Esophagus (tissue), 2 donors: ENCODE results near the gene USP36. TPM values are rescaled to one million over a fixed set of nuclear protein-coding genes. Genes with fewer than 3 reads are reported as not detected.
"Not testable (repeated sequence)": the region's sequence is repeated elsewhere in the genome, so short reads cannot be mapped to it uniquely, and the experiment has no call there.

Source experiments
- H3K27ac ChIP-seq, 2 donors: one replicate each; pipeline ENCODE4 v1.5.1; 2013; ENCODE audit warnings: low read depth in 2 of 2, mild to moderate bottlenecking in 2 of 2, inconsistent platforms in 1 of 2, low read length in 1 of 2, moderate library complexity in 1 of 2
- H3K27me3 ChIP-seq, 2 donors: one replicate each; pipeline ENCODE4 v1.6.1; 2013; ENCODE audit warnings: low read length in 2 of 2, control low read depth in 1 of 2, mild to moderate bottlenecking in 1 of 2; ENCODE audit not compliant: insufficient read depth in 2 of 2, control insufficient read depth in 1 of 2
- H3K36me3 ChIP-seq, 2 donors: one replicate each; pipeline ENCODE4 v1.6.1; 2013; ENCODE audit warnings: low read length in 1 of 2; ENCODE audit not compliant: control insufficient read depth in 2 of 2, insufficient read depth in 2 of 2
- H3K4me1 ChIP-seq, 2 donors: one replicate each; pipeline ENCODE4 v1.6.1; 2013; ENCODE audit warnings: low read length in 1 of 2; ENCODE audit not compliant: control insufficient read depth in 2 of 2, insufficient read depth in 2 of 2
- H3K4me3 ChIP-seq, 2 donors: one replicate each; pipeline ENCODE4 v1.5.1; 2013; ENCODE audit warnings: low read length in 2 of 2, mild to moderate bottlenecking in 2 of 2, low read depth in 1 of 2, moderate library complexity in 1 of 2
- H3K9me3 ChIP-seq, 2 donors: one replicate each; pipeline ENCODE4 v1.6.1; 2013; ENCODE audit warnings: mild to moderate bottlenecking in 2 of 2, low read depth in 1 of 2, low read length in 1 of 2, moderate library complexity in 1 of 2; ENCODE audit not compliant: control insufficient read depth in 2 of 2, insufficient read depth in 1 of 2
- WGBS, 2 donors: extraction: QIAGEN DNeasy Blood & Tissue Kit; methylation state at CpG; one replicate each; pipeline ENCODE4 v1.1.7; 2013; 5-methylcytosine and 5-hydroxymethylcytosine counted together
- polyA plus RNA-seq, 2 donors: library from polyadenylated mRNA; stranded (reverse); fragments of 200-250 nt; gene quantifications; one replicate each; pipeline ENCODE4 v1.2.3, GENCODE V29; 2013
- donor health status: healthy with polysubstance abuse.
- donor health status: Bipolar disorder and iron deficiency.

The USP36 gene
- polyA plus RNA-seq, 2 donors = 17.0 to 17.6 TPM

DNA sequence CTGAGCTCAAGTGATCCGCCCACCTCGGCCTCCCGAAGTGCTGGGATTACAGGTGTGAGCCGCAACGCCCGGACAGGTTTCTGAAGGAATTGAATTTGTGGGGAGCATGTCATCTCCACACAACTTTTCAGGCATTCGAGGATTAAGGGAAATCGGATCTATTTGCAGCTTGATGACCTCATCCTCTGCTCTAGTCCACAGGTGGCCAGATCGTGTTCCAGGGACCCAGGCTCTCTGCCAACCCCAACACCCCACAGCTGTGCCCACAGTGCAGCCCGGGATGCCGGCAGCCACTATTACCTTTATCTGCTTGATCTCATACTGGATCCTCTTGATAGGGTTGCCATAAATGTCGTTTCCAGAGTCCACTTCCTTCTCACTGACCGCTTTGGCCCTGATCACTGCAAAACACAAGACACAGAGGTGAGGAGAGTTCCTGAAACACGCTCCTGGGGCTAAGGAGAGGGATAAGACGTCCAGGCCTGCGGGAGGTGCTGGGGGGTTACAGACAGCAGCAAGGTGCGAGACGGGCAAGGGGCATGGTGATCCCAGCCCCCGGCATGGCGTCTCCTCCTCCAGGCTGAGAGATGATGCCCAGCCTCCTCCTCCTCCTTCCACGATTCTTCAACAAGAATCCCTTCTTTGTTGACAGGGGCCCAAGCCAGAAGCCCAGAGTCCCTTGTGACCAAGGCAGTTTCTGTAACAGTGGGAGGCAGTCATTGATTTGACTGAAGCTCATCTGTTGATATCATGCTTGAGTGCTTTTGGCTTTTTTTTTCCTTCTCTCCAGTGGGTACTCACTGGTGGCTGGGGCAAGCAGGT lies 33.1 kb upstream of the USP36 start:
- 64 to 68% methylated on average over 21 of the region's 21 CpGs for WGBS, 2 donors
- Histone ChIP-seq H3K27ac (peak overlapping the region; percentile 2 to 61), H3K4me1 (peaks cover 2 to 5% of the 10 kb centered on the region in 2 donors), H3K27me3 (no peaks in the 10 kb centered on the region), H3K36me3 (peaks cover 0 to 3% of the 10 kb centered on the region in 2 donors), H3K4me3 (no peak overlapping the region), H3K9me3 (no peaks in the 10 kb centered on the region)

DNA sequence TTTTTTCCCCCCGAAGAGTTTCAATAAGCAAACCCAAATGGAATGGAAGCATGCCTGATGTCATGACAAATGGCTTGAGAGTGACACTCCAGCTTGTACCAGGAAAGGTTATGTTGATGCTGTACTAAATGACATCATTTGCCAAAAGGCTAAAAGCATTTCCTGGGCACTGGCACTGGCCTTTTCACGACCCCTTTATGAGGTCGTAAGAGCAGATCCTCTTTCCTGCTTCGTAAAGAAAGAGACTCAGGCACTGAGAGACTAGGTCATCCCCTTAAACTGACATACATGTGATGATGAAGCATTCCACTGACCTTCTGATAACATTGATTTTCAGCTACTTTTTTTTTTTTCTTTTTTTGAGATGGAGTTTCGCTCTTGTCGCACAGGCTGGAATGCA lies 31.9 kb upstream of the USP36 start:
- Histone ChIP-seq H3K4me1 (peaks cover 4 to 5% of the 10 kb centered on the region in 2 donors), H3K27me3 (no peaks in the 10 kb centered on the region), H3K36me3 (peaks cover 0 to 3% of the 10 kb centered on the region in 2 donors), H3K9me3 (no peaks in the 10 kb centered on the region), H3K4me3 (no peak overlapping the region), H3K27ac (peak overlapping the region in 1 of 2 donors; percentile 27)
- 84 to 86% methylated on average over 6 of the region's 6 CpGs for WGBS, 2 donors

DNA sequence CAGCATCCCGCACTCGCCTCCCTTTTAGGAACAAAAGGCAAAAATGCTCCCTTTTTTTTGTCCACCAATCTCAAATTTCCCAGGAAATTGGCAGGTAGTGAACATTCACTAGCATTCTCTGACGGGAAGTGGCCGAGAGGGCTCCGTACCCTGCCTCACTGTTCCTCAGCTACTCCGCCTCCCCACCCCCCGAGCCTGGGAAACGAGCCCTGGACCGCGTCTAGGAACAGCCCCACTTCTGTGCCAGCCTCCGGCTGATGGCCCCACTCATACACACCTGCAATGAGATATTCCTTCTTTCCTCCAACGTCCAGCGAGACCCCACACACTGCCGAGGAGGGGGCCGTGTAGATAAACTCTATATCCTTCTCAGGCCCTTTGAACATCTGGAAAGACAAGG lies 30.0 kb upstream of the USP36 start:
- 80 to 84% methylated on average over 15 of the region's 15 CpGs for WGBS, 2 donors
- H3K4me1 ChIP-seq = peaks cover 2 to 6% of the 10 kb centered on the region in 2 donors

DNA sequence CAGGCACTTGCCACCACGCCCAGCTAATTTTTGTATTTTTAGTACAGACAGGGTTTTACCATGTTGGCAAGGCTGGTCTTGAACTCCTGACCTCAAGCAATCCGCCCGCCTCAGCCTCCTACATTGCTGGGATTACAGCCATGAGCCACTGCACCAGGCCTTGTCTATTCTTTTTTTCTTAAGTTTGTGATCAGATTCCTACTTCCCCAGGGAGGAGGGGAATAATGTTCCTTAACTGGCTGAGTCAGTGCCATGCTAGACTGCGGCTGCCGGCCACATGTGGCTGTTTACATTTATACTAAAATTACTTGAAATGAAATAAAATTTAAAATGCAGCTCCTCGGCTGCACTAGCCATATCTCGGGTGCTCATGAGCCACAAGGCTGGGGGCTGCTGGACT lies 27.8 kb upstream of the USP36 start:
- no peak overlapping the region for H3K27ac ChIP-seq
- peaks cover 0 to 4% of the 10 kb centered on the region in 2 donors for H3K4me1 ChIP-seq

More for the DNA sequence above, 30.0 kb upstream of the USP36 start:
- no peak overlapping the region for H3K4me3 ChIP-seq
- H3K27ac ChIP-seq = no peak overlapping the region
- no peaks in the 10 kb centered on the region for H3K27me3 ChIP-seq
- no peaks in the 10 kb centered on the region for H3K9me3 ChIP-seq
- peaks cover 0 to 3% of the 10 kb centered on the region in 2 donors for H3K36me3 ChIP-seq

DNA sequence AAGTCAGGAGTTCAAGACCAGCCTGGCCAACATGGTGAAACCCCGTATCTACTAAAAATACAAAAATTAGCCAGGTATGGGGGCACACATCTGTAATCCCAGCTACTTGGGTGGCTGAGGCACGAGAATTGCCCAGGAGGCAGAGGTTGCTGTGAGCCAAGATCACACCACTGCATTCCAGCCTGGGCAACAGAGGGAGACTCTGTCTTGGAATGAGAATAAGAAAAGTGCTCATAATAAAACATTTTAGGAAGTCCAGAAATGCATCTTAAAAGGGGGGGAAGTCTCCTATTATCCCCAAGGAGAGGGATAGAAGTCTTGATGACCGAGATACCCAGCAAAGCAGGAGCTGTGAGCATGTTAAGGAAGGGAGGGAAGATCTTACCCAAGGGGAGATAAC lies 26.4 kb upstream of the USP36 start:
- not testable (repeated sequence) for H3K4me3 ChIP-seq

More for the DNA sequence above, 27.8 kb upstream of the USP36 start:
- Histone ChIP-seq H3K27me3 (no peaks in the 10 kb centered on the region), H3K9me3 (no peaks in the 10 kb centered on the region), H3K4me3 (no peak overlapping the region), H3K36me3 (peaks cover 0 to 5% of the 10 kb centered on the region in 2 donors)
- 61 to 63% methylated on average over 7 of the region's 7 CpGs for WGBS, 2 donors

DNA sequence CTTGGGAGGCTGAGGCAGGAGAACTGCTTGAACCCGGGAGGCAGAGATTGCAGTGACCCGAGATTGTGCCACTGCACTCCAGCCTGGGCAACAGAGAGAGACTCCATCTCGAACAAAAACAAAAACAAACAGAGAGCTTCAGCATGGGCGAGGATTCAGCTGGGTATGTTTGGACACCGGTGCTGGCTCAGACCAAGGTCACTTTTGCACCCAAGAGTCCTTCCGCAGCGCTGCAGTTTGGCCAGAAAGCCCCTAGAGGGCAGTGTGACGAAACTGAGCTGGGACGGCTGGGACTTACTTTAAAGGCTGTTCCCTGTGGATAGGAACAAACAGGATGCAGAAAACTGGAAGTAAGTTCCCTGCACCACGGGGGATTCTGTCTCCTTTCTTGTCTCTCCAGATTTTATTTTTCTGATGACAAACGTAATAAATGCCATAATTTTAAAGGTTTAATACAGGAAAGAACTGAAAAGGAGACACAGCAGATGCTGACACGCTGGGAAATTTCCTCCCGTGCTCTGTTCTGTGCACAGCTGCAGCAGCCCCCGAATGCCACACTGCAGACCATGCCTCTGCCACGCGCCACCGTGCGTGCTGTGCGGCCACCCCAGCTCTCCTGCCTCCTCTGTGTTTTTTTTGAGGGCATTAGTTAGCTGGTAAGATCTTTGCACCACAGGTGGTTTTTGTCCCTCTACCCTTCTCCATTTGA lies 25.2 kb upstream of the USP36 start:
- Histone ChIP-seq H3K36me3 (peaks cover 0 to 5% of the 10 kb centered on the region in 2 donors), H3K27ac (peak overlapping the region in 1 of 2 donors; percentile 7), H3K27me3 (no peaks in the 10 kb centered on the region), H3K4me1 (peaks cover 0 to 4% of the 10 kb centered on the region in 2 donors), H3K4me3 (no peak overlapping the region), H3K9me3 (no peaks in the 10 kb centered on the region)
- whole genome bisulfite sequencing, 2 donors = 21 to 25% methylated on average over 19 of the region's 19 CpGs

More for the DNA sequence above, 26.4 kb upstream of the USP36 start:
- H3K27ac ChIP-seq, H3K9me3 ChIP-seq, H3K36me3 ChIP-seq, H3K27me3 ChIP-seq, H3K4me1 ChIP-seq: not testable (repeated sequence)
- 72% methylated on average over 3 of the region's 3 CpGs for WGBS, 2 donors

DNA sequence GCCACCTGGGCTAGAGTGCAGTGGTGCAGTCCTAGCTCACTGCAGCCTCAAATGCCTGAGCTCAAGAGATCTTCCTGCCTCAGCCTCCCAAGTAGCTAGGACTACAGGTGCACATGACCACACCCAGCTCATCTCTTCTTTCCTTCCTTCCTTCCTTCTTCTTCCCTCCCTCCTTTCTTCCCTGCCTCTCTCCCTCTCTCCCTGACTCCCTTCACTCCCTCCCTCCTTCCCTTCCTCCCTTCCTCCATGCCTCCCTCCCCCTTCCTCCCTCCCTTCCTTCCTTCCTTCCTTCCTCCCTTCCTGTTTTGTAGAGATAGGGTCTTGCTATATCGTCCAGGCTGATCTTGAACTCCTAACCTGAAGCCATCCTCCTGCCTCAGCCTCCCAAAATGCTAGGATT lies 23.5 kb upstream of the USP36 start:
- H3K9me3 ChIP-seq = no peaks in the 10 kb centered on the region
- peak overlapping the region in 1 of 2 donors; percentile 7 for H3K27ac ChIP-seq
- no peak overlapping the region for H3K4me3 ChIP-seq
- 63 to 69% methylated on average over 1 of the region's 1 CpG for WGBS, 2 donors
- no peaks in the 10 kb centered on the region for H3K27me3 ChIP-seq
- peaks cover 0 to 2% of the 10 kb centered on the region in 2 donors for H3K36me3 ChIP-seq
- peaks cover 0 to 4% of the 10 kb centered on the region in 2 donors for H3K4me1 ChIP-seq

DNA sequence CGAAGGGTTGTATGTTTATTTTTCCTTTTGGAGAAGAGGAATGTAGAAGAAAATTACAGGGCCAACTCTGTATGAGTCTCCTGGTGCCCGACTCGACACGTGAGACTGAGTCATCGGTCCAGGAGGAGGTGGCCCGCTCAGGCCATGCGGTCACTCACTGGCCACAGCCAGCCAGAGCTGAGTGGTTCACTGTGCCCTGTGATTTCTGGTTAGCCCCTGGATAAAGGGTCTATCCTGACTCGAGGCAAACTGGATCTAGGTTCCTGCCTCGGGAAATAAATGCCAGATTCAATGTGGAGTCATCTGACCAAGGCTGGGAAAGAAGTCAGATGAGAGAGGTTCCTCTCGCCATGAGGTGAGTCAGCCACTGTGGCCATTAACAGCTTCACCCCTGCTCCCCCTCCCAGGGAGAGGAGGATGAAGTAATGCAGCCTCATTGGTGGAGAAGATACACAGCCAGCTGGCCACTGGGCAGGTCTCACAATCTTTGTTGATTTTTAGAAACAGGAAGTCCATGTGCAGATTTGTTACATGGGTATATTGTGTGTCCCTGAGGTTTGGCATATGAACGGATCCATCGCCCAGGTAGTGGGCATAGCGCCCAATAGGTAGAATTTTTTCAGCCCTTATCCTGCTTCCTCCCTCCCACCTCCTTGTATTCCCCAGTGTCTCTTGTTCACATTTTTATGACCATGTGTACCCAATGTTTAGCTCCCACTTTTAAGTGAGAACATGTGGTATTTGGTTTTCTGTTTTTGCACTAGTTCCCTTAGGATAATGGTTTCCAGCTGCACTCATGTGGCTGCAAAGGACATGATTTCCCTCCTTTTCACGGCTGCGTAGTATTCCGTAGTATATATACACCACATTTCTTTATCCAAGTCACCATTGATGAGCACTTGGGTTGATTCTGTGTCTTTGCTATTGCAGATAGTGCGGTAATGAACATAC lies 21.7 kb upstream of the USP36 start:
- Histone ChIP-seq H3K36me3 (peaks cover 0 to 3% of the 10 kb centered on the region in 2 donors), H3K27me3 (no peaks in the 10 kb centered on the region), H3K4me3 (no peak overlapping the region), H3K4me1 (peaks cover 0 to 2% of the 10 kb centered on the region in 2 donors), H3K9me3 (no peaks in the 10 kb centered on the region), H3K27ac (peak overlapping the region; percentile 18 to 75)
- WGBS, 2 donors = 65 to 69% methylated on average over 17 of the region's 17 CpGs

DNA sequence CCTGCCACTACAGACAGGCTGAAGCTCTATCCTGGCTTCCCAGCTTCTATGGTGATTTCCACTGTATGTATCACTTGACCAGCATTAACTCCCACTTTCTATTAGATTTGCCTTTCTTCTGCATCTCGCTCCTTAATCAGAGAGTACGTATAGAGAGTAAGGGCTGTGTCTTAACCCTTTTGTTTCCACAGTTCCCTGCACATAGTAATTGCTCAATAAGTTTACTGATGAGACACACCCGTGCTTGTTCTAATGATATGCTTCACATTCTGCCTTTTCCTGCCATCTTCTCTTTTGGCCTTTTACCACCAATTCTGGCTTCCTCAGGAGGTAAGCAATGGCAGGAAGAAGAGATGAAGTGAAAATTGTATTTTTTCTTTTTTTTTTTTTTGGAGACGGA lies 20.6 kb upstream of the USP36 start:
- no peaks in the 10 kb centered on the region for H3K27me3 ChIP-seq
- 81 to 88% methylated on average over 4 of the region's 4 CpGs for WGBS, 2 donors

More for the DNA sequence above, 20.6 kb upstream of the USP36 start:
- Histone ChIP-seq H3K4me3 (no peak overlapping the region), H3K9me3 (no peaks in the 10 kb centered on the region), H3K36me3 (peaks cover 0 to 7% of the 10 kb centered on the region in 2 donors), H3K27ac (peak overlapping the region; percentile 18 to 36), H3K4me1 (peaks cover 0 to 4% of the 10 kb centered on the region in 2 donors)
